OCI-LY3 (cell line): ENCODE measurements around the gene ANKRD18A.

Experiments
- H2AFZ ChIP-seq: fragments of 200-600, 300-600 bp; shearing (Covaris generic); 2 replicates; pipeline ENCODE4 v1.6.0; 2014; ENCODE audit warnings: antibody characterized with exemption, low read depth, low read length
- H3K27ac ChIP-seq: fragments of 200-600, 300-600 bp; sonication (generic); 2 replicates; pipeline ENCODE4 v1.5.1; 2014; ENCODE audit warnings: mild to moderate bottlenecking, low read length, moderate library complexity, mixed read lengths
- H3K27me3 ChIP-seq: fragments of 200-600, 300-600 bp; sonication (generic); 2 replicates; pipeline ENCODE4 v1.6.1; 2014; ENCODE audit warnings: low read depth, low read length, mixed read lengths
- H3K36me3 ChIP-seq: fragments of 200-600, 300-600 bp; sonication (generic); replicated peaks from 2 replicates; pipeline ENCODE3; 2014; ENCODE audit warnings: low read depth, low read length, mixed read lengths
- H3K4me1 ChIP-seq: fragments of 300-600, 200-600 bp; sonication (generic); 2 replicates; pipeline ENCODE4 v1.6.1; 2014; ENCODE audit warnings: low read length, mixed read lengths
- H3K4me2 ChIP-seq: fragments of 200-600, 300-600 bp; sonication (generic); 2 replicates; pipeline ENCODE4 v1.6.1; 2014; ENCODE audit warnings: low read length, mixed read lengths
- H3K4me3 ChIP-seq: fragments of 300-600, 200-600 bp; sonication (generic); 2 replicates; pipeline ENCODE4 v1.5.1; 2014; ENCODE audit warnings: antibody characterized with exemption, mild to moderate bottlenecking, low read length, moderate library complexity
- H3K79me2 ChIP-seq: fragments of 300-600, 200-600 bp; shearing (Covaris generic); 2 replicates; pipeline ENCODE4 v1.6.1; 2014; ENCODE audit warnings: mild to moderate bottlenecking, low read length, mixed read lengths
- H3K9ac ChIP-seq: fragments of 300-600, 200-600 bp; shearing (Covaris generic); 2 replicates; pipeline ENCODE4 v1.6.0; 2014; ENCODE audit warnings: mild to moderate bottlenecking, low read length, moderate library complexity
- H3K9me3 ChIP-seq: fragments of 200-600, 300-600 bp; shearing (Covaris generic); 2 replicates; pipeline ENCODE4 v1.6.1; 2014; ENCODE audit warnings: low read length, mixed read lengths; ENCODE audit not compliant: insufficient read depth
- H4K20me1 ChIP-seq: fragments of 200-600, 300-600 bp; sonication (generic); 2 replicates; pipeline ENCODE4 v1.6.1; 2016; ENCODE audit warnings: low read length, mixed read lengths; ENCODE audit not compliant: insufficient read depth
- EZH2phosphoT487 ChIP-seq: fragments of 200-600 bp; shearing (Covaris generic); IDR thresholded peaks from 2 replicates; pipeline ENCODE4 v1.6.1; 2018; ENCODE audit warnings: antibody characterized with exemption, mixed run types, low read depth
- TF ChIP-seq, protein P1 (sequence below): fragments of 200-600, 300-600 bp; sonication (generic); IDR thresholded peaks from 2 replicates; pipeline ENCODE4 v1.5.1; 2014; ENCODE audit warnings: antibody characterized with exemption, low read length, low read depth

The ANKRD18A gene

DNA sequence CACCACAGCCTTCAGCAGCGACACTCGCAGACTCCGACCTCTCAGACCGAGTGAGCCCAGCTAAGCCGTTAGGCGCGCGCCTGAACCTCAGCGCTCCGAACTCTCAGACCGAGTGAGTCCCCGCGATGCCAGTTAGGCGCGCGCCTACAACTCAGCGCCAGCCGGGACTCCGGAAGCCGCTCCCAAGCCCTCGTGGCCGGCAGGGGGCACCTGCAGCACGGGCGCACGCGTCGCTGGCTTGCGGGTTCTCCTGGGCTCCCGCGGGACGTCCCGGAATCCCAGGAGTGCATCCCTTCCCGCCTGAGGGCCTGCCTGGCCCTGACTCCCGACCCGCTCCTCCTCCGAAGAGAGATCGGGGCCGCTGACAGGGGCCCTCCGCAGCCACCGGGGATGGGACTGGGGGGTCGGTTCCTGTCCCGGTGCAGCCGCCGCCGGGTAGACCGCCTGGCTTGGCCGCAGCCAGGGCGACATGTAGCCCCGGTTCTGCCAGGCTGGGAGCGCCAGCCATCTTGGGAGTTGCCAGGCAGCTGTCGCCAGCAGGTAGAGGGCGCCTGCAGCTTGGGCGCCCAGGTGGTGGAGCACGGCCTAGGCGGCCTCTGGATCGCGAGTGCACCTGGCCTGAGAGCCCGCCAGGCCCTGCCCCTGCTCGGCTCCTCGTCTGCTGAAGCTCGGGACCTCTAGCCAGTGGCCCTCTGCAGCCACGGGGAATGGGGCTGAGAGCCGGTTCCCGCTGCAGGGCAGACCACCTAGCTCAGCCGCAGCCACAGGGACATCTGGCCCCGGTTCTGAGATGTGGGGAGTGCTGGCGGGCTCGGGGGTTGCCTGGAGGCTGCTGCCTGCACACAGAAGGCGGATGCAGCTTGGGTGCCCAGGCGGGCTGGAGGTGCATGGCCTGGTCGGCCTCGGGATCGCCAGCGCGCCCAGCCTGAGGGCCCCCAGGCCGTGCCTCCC, at the start of gene ANKRD18A:
TSS of gene ANKRD18A (minus strand) at position 114 of the 951 bp plus-strand sequence. CDS start 311 bp downstream, outside the sequence.
- H3K9ac ChIP-seq = no peak within 1 kb of the TSS
- no peaks in the 10 kb centered on the region for H4K20me1 ChIP-seq
- H2AFZ ChIP-seq = no peak within 1 kb of the TSS
- no peaks in the 10 kb centered on the region for H3K36me3 ChIP-seq
- H3K27ac ChIP-seq = no peak within 1 kb of the TSS
- no peaks in the 10 kb centered on the region for H3K27me3 ChIP-seq
- 0 out of 2 replicates have a peak, but pooled peaks cover 8% of the 10 kb centered on the region for H3K9me3 ChIP-seq
- no peak within 1 kb of the TSS for H3K4me2 ChIP-seq
- no peaks in the 10 kb centered on the region; the same call in 1 of the 2 replicates for H3K4me1 ChIP-seq
- no peak for TF ChIP-seq EZH2phosphoT487
- TF ChIP-seq, protein P1, sequence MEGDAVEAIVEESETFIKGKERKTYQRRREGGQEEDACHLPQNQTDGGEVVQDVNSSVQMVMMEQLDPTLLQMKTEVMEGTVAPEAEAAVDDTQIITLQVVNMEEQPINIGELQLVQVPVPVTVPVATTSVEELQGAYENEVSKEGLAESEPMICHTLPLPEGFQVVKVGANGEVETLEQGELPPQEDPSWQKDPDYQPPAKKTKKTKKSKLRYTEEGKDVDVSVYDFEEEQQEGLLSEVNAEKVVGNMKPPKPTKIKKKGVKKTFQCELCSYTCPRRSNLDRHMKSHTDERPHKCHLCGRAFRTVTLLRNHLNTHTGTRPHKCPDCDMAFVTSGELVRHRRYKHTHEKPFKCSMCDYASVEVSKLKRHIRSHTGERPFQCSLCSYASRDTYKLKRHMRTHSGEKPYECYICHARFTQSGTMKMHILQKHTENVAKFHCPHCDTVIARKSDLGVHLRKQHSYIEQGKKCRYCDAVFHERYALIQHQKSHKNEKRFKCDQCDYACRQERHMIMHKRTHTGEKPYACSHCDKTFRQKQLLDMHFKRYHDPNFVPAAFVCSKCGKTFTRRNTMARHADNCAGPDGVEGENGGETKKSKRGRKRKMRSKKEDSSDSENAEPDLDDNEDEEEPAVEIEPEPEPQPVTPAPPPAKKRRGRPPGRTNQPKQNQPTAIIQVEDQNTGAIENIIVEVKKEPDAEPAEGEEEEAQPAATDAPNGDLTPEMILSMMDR = no peak
- no peaks in the 10 kb centered on the region for H3K79me2 ChIP-seq
- H3K4me3 ChIP-seq = no peak within 1 kb of the TSS

DNA sequence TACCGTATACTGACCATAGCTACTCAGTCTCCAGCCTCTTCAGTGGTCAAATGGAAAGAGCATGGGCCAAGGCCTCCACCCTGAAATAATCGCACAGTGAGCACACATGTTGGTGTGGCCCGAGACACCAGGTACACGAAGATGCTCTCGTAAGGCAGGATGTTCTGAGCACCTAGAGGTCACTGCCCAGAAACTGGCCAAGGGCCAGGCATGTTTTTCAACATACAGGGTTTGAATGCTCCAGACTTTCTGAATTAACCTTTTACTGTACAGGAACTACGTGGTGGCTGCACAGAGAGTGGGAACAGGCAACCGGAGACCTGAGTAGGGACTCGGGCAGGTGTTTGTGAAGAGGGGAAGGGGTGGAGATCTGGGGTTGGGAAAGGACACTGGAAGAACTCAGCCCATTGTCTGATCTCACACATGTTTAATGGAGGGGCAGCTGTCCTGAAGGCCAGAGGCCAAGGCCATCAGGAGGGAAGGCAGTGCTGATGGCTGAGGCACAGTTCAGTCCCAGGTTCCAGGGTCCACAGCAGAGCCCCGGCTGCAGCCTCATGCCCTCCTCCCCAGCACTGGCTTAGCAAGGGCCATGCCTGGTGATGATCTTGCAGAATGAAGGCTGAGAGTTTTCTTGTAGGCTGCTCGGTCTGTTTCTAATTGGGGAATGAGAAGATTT, 48.5 kb upstream of the ANKRD18A start:
- H3K9ac ChIP-seq = no peak overlapping the region
- H3K36me3 ChIP-seq = no peaks in the 10 kb centered on the region
- no peaks in the 10 kb centered on the region for H4K20me1 ChIP-seq
- H3K9me3 ChIP-seq = no peaks in the 10 kb centered on the region
- TF ChIP-seq, protein P1 = no peak
- TF ChIP-seq EZH2phosphoT487 = no peak
- no peaks in the 10 kb centered on the region for H3K79me2 ChIP-seq
- no peaks in the 10 kb centered on the region for H3K27me3 ChIP-seq
- no peak overlapping the region for H2AFZ ChIP-seq
- H3K4me1 ChIP-seq = 0 out of 2 replicates have a peak, but pooled peaks cover 3% of the 10 kb centered on the region
- H3K27ac ChIP-seq = no peak overlapping the region
- no peak overlapping the region for H3K4me3 ChIP-seq
- no peak overlapping the region for H3K4me2 ChIP-seq

DNA sequence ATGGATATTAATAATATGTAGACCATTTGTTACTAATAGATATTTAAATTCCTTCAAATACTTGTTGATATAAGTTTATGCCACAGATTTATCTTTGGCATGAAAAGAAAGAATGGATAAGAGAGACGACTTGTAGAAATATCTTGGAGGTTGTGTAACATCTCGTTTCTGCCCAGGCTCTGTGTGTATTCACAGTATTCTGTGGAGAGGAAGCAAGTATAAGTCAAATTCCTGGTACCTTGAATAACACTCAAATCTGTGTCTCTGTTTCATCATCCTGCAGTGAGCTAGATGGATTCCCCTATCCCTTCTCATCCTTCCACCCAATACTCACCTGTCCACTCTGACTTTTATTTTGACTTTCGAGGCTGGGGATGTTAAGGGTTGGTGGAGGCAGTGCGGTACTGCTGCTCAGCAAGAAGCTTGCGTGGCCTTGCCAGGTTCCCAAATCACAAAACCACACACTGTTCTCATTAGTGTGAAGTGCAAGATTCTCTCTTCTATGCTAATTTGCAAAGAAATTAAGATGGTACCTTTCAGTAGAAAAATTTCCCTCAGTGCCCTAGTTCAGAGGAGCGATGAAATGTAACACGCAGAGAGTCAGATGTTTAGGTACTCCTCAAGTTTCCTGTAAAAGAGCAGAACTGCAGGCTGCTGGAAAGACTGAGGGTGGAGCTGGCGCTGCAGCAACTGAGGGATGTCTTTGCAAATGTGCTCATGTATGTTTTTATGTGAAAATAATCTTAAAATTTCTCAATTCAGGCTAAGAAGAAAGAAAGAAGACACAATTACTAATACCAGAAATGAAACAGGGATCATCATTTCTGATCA, 42.6 kb upstream of the ANKRD18A start:
- Histone ChIP-seq H3K4me1 (no peaks in the 10 kb centered on the region), H3K27me3 (peaks cover 9% of the 10 kb centered on the region), H3K4me2 (no peak overlapping the region), H2AFZ (no peak overlapping the region), H3K9me3 (no peaks in the 10 kb centered on the region), H3K36me3 (no peaks in the 10 kb centered on the region), H3K9ac (no peak overlapping the region), H3K4me3 (no peak overlapping the region), H3K27ac (no peak overlapping the region), H3K79me2 (no peaks in the 10 kb centered on the region), H4K20me1 (no peaks in the 10 kb centered on the region)
- TF ChIP-seq, protein P1 = no peak
